Lower leg skin (tissue), 3 donors: ENCODE data around the gene SAV1.

Source experiments
- POLR2A ChIP-seq, 2 donors: fragments of 450-650 bp; IDR thresholded peaks; one replicate each; pipeline ENCODE4 v1.6.1; 2016 to 2017; ENCODE audit warnings: antibody characterized with exemption in 2 of 2, mild to moderate bottlenecking in 1 of 2, moderate library complexity in 1 of 2
- TF ChIP-seq, protein P1 (sequence below), 3 donors: fragments of 450-650 bp; IDR thresholded peaks; one replicate each; pipeline ENCODE4 v1.5.1; 2016; ENCODE audit warnings: antibody characterized with exemption in 3 of 3, mild to moderate bottlenecking in 3 of 3, moderate library complexity in 2 of 3

- TF ChIP-seq, protein P1, sequence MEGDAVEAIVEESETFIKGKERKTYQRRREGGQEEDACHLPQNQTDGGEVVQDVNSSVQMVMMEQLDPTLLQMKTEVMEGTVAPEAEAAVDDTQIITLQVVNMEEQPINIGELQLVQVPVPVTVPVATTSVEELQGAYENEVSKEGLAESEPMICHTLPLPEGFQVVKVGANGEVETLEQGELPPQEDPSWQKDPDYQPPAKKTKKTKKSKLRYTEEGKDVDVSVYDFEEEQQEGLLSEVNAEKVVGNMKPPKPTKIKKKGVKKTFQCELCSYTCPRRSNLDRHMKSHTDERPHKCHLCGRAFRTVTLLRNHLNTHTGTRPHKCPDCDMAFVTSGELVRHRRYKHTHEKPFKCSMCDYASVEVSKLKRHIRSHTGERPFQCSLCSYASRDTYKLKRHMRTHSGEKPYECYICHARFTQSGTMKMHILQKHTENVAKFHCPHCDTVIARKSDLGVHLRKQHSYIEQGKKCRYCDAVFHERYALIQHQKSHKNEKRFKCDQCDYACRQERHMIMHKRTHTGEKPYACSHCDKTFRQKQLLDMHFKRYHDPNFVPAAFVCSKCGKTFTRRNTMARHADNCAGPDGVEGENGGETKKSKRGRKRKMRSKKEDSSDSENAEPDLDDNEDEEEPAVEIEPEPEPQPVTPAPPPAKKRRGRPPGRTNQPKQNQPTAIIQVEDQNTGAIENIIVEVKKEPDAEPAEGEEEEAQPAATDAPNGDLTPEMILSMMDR (IDR thresholded peaks at IDR 0.05) = no peak
- TF ChIP-seq POLR2A (IDR thresholded peaks at IDR 0.05) = no peak
Observed at GRCh38 chr14:50649691-50650090, 18.4 kb downstream of the SAV1 start.
